ENCODE measurements around the gene BUB3. TPM values are rescaled to one million over a fixed set of nuclear protein-coding genes. Genes with fewer than 3 reads are reported as not detected.

The BUB3 gene
- total RNA-seq, 1 experiment from 2014 or later: 220 TPM

DNA sequence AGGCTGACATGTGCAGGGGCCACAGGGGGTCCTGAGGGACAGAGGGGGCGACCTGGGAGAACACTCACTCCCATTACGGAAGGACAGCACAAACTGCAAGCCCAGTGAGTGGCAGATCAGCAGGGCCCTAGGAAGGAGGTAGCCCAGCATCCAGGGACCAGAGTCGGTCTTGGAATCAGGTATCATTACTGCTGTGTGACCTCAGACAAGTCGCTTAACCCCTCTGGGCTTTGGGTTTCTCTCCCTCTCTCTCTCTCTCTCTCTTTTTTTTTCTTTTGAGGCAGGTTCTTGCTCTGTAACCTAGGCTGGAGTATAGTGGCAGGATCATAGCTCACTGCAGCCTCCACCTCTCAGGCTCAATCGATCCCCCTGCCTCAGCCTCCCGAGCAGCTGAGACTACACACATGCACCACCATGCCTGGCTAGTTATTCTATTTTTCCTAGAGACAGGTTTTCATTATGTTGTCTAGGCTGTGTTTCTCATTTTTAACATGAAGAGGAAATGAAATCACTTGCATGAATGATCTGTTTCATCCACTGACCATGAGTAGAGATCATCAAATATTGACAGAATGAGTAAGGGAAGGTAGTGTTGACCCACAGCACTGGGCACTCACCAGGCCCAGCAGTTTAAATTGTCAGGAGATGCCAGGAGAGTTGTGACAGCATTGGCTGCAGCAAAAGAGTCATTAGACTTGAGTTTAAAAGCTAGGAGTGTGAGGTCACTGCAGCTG lies 49.4 kb downstream of the BUB3 start:
- no peak for DNase-seq (ENCODE audit: low spot score)

DNA sequence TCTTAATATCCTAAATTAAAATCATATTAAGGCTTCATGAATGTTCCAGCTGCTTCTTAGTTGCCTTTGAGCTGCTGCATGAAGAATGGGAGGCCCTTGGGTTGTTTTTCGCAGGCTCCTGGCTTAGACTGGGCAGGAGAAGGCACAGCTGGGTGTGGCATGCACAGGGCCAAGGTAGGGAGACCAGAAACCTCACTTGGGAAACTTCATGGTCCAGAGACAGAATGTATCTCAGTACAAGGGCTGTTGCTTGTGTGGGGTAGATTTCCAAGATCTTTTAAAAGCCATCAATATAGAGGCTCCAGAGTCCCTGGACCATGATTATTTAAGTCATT lies 49.9 kb downstream of the BUB3 start:
- DNase-seq (ENCODE audit: low spot score): no peak

DNA sequence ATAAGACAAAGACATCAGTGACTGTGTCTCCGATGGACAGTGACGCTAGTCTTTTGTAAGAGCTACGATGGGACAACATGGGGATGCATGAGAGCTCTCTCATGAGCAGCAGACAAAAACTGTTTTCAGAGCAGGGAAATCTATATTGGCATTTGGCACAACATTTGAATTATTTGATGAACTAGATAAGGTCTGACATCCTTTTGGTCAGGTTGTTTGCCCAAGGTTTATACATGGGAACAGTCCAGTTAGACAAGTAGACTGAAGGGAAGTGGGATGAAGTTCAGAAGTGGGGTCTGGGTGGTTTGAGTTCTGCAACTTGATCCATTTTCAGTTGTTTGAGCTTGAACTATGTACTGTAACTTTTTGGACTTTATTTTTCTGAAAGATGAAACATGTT lies 50.8 kb downstream of the BUB3 start:
- no peak for DNase-seq (ENCODE audit: low spot score)

DNA sequence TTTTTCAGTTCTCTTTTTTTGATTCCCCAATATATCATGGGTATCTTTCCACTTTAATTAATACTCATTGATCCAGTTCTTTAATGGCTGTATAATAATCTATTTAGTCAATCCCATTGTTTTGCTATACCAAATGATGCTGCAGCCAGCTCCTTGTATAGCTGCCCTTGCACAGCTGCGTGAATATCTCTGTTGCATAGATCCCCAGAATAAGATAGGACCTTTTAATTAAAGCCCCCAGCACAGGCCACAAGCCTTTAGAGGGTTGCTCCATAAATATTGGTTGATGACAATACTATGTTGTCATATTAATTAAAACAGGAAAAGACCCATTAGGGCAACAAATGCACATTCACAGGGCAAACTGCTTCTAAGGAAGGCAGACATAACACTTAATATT lies 57.9 kb downstream of the BUB3 start:
- no peak for DNase-seq (ENCODE audit: low spot score)

DNA sequence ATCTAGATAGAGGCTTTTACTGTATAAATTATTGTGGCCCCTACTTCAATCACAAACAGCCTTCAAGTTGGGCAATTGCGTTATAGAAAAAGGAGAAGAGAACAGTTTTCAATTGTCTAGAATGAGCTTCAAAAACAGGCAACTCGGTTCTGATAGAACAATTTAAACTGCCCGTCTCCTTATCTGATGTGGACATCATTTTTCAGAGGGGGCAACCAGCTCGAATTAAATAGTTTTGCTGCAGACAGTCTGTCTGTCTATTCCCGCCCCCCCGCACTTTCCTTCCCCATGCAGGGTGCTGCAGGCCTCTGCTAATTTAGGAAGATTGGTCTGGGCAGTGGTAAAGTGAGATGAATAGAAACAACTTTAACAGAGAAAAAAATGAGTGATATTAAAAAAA lies 58.4 kb downstream of the BUB3 start:
- no peak for DNase-seq (ENCODE audit: low spot score)

DNA sequence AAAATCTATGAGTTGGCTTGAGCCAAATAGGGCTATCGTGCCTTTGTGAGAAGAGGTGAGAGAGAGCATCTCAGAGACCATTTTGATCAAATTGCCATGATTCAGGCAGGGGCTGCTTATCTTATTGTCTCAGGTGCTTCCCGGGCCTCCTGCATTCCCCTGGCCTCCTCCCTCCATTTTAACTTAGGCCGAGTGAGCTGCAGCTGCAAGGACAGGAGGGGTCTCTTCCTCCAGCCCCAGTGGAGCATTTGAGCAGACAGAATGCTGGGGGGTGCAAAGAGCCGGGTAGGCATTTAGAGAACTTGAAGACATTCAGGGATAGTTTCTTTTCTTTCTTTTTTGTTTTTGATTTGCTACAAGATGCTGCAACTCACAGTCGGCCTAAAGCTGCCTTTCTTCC lies 59.0 kb downstream of the BUB3 start:
- DNase-seq (ENCODE audit: low spot score): no peak

Other genes with a start within 250 kb of the BUB3 start
- not detected in 2 replicates for gene FAM24A, start 243.8 kb upstream of the BUB3 start, total RNA-seq (2014; rRNA removed; shearing (Covaris generic))
- gene C10orf88, start 200.2 kb upstream of the BUB3 start, total RNA-seq (2014; rRNA removed; shearing (Covaris generic)): 4.1 and 7.1 TPM in 2 replicates
- gene PSTK, start 174.0 kb upstream of the BUB3 start, total RNA-seq (2014; rRNA removed; shearing (Covaris generic)): 11.8 and 12.7 TPM in 2 replicates
- gene IKZF5, start 145.6 kb upstream of the BUB3 start, total RNA-seq (2014; rRNA removed; shearing (Covaris generic)): 1.6 and 1.9 TPM in 2 replicates
- gene ACADSB, start 145.4 kb upstream of the BUB3 start, total RNA-seq (2014; rRNA removed; shearing (Covaris generic)): 4.1 and 6.6 TPM in 2 replicates
- gene HMX3, start 18.4 kb upstream of the BUB3 start, total RNA-seq (2014; rRNA removed; shearing (Covaris generic)): 0.45 TPM in 1 of 2 replicates, not detected in the other
- gene HMX2, start 6.3 kb upstream of the BUB3 start, total RNA-seq (2014; rRNA removed; shearing (Covaris generic)): 0.27 TPM in 1 of 2 replicates, not detected in the other

All from H4 (cell line).